Trophoblast cell (in vitro differentiated cells and primary cell): Measurements from ENCODE around the gene ZFAND3.

Experiments used
- DNase-seq, 2 donors: peaks; one replicate each; pipeline ENCODE4 v3.0.0-alpha.2; 2016
- H2AFZ ChIP-seq: 2 replicates; pipeline ENCODE4 v1.6.1; 2013; ENCODE audit warnings: low read length, moderate library complexity, mild to moderate bottlenecking; ENCODE audit not compliant: insufficient read depth, poor library complexity
- H2AK5ac ChIP-seq: 2 replicates; pipeline ENCODE4 v1.6.1; 2013; ENCODE audit warnings: mild to moderate bottlenecking, low read length
- H2BK120ac ChIP-seq: 2 replicates; pipeline ENCODE4 v1.6.1; 2013; ENCODE audit warnings: low read length, mild to moderate bottlenecking, moderate library complexity; ENCODE audit not compliant: insufficient read depth, poor library complexity
- H2BK12ac ChIP-seq: 2 replicates; pipeline ENCODE4 v1.6.1; 2013; ENCODE audit warnings: mild to moderate bottlenecking, low read length, moderate library complexity
- H2BK5ac ChIP-seq: 2 replicates; pipeline ENCODE4 v1.6.1; 2013; ENCODE audit warnings: low read length, low read depth, moderate library complexity, mild to moderate bottlenecking; ENCODE audit not compliant: poor library complexity
- H3K14ac ChIP-seq: 2 replicates; pipeline ENCODE4 v1.6.1; 2013; ENCODE audit warnings: mild to moderate bottlenecking, low read length
- H3K18ac ChIP-seq: 2 replicates; pipeline ENCODE4 v1.6.1; 2013; ENCODE audit warnings: mild to moderate bottlenecking, low read length
- H3K23ac ChIP-seq: 2 replicates; pipeline ENCODE4 v1.6.1; 2013; ENCODE audit warnings: low read length
- H3K27ac ChIP-seq: 2 replicates; pipeline ENCODE4 v1.5.1; 2013; ENCODE audit warnings: low read depth, mild to moderate bottlenecking, inconsistent platforms, low read length, moderate library complexity
- H3K27me3 ChIP-seq: 2 replicates; pipeline ENCODE4 v1.6.1; 2013; ENCODE audit warnings: inconsistent platforms, mild to moderate bottlenecking, low read length, moderate library complexity; ENCODE audit not compliant: insufficient read depth
- H3K36me3 ChIP-seq, 2 experiments: 1 replicate in 1 of 2; 2 replicates in 1 of 2; pipeline ENCODE4 v1.6.1; 2013; ENCODE audit warnings: low read length in 2 of 2, mild to moderate bottlenecking in 2 of 2, moderate library complexity in 1 of 2; ENCODE audit not compliant: insufficient read depth in 2 of 2, control insufficient read depth in 1 of 2
- H3K4ac ChIP-seq: 2 replicates; pipeline ENCODE4 v1.6.1; 2013; ENCODE audit warnings: low read depth, mild to moderate bottlenecking, low read length, moderate library complexity
- H3K4me1 ChIP-seq, 2 experiments: 1 replicate in 1 of 2; 2 replicates in 1 of 2; pipeline ENCODE4 v1.6.1; 2013; ENCODE audit warnings: low read length in 2 of 2, mild to moderate bottlenecking in 2 of 2, moderate library complexity in 1 of 2; ENCODE audit not compliant: insufficient read depth in 2 of 2, control insufficient read depth in 1 of 2
- H3K4me2 ChIP-seq: 2 replicates; pipeline ENCODE4 v1.6.1; 2013; ENCODE audit warnings: inconsistent platforms, mild to moderate bottlenecking, low read length, moderate library complexity
- H3K4me3 ChIP-seq: 2 replicates; pipeline ENCODE4 v1.5.1; 2013; ENCODE audit warnings: mild to moderate bottlenecking, low read depth, low read length, inconsistent platforms
- H3K79me1 ChIP-seq: one replicate; pipeline ENCODE4 v1.6.1; 2013; ENCODE audit warnings: low read length
- H3K79me2 ChIP-seq: 2 replicates; pipeline ENCODE4 v1.6.1; 2013; ENCODE audit warnings: low read length, mild to moderate bottlenecking; ENCODE audit not compliant: control insufficient read depth, insufficient read depth, poor library complexity
- H3K9ac ChIP-seq: 2 replicates; pipeline ENCODE4 v1.6.1; 2013; ENCODE audit warnings: mild to moderate bottlenecking, low read length
- H3K9me3 ChIP-seq: 2 replicates; pipeline ENCODE4 v1.6.1; 2013; ENCODE audit warnings: low read depth, mild to moderate bottlenecking, control low read depth, inconsistent platforms, low read length; ENCODE audit not compliant: insufficient read depth
- H4K12ac ChIP-seq: 2 replicates; pipeline ENCODE4 v1.6.1; 2013; ENCODE audit warnings: low read depth, mild to moderate bottlenecking, low read length, moderate library complexity
- H4K8ac ChIP-seq: 2 replicates; pipeline ENCODE4 v1.6.1; 2013; ENCODE audit warnings: low read depth, mild to moderate bottlenecking, low read length, moderate library complexity
- H4K91ac ChIP-seq: one replicate; pipeline ENCODE4 v1.6.1; 2013; ENCODE audit warnings: low read depth, mild to moderate bottlenecking, low read length, moderate library complexity
- WGBS: extraction: QIAGEN DNeasy Blood & Tissue Kit; methylation state at CpG from one replicate; pipeline ENCODE4 v1.1.7; 2013; ENCODE audit warnings: missing lambda C conversion rate; ENCODE audit not compliant: insufficient read length, insufficient coverage; ENCODE audit errors: extremely low coverage; 5-methylcytosine and 5-hydroxymethylcytosine counted together

ZFAND3 gene

DNA sequence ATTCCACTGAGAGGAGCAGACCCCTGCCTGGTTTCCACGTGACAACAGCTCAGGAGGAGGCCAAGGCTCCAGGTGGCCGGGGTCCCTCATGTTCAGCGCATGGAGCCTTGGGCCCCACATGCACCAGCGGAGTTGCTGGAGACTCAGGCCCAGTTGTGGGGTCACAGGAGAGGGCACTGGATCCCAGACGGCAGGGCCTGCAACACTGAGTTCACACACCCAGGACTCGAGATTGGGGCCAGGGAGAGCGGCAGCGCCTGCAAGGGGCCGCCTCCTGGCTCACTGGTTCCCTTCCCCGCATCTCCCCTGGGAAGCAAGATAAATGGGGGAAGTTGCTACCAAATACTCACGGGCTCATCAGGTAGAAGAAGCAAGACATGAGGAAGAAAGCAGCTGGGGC, 348.1 kb downstream of the ZFAND3 start:
- H3K27me3 ChIP-seq, result no peaks in the 10 kb centered on the region
- no peak overlapping the region for H4K8ac ChIP-seq
- no peaks in the 10 kb centered on the region for H3K4me1 ChIP-seq
- no peak overlapping the region for H2AK5ac ChIP-seq
- no peak overlapping the region for H2BK12ac ChIP-seq
- H2BK5ac ChIP-seq, result no peak overlapping the region
- no peak overlapping the region for H2BK120ac ChIP-seq
- no peak overlapping the region for H4K12ac ChIP-seq
- no CpG with 5 or more reads among the region's 11 CpGs for WGBS
- no peak for DNase-seq
- H3K27ac ChIP-seq, result no peak overlapping the region
- no peak overlapping the region for H3K9ac ChIP-seq
- peaks cover 3% of the 10 kb centered on the region for H3K9me3 ChIP-seq
- H3K4me2 ChIP-seq, result no peak overlapping the region
- H3K18ac ChIP-seq, result no peak overlapping the region
- no peak overlapping the region for H3K14ac ChIP-seq
- H4K91ac ChIP-seq, result no peak overlapping the region
- H3K36me3 ChIP-seq, result no peaks in the 10 kb centered on the region
- H2AFZ ChIP-seq, result no peak overlapping the region
- no peaks in the 10 kb centered on the region for H3K79me2 ChIP-seq
- no peak overlapping the region for H3K4me3 ChIP-seq
- no peak overlapping the region for H3K23ac ChIP-seq
- H3K4ac ChIP-seq, result no peak overlapping the region
- H3K79me1 ChIP-seq, result no peaks in the 10 kb centered on the region

DNA sequence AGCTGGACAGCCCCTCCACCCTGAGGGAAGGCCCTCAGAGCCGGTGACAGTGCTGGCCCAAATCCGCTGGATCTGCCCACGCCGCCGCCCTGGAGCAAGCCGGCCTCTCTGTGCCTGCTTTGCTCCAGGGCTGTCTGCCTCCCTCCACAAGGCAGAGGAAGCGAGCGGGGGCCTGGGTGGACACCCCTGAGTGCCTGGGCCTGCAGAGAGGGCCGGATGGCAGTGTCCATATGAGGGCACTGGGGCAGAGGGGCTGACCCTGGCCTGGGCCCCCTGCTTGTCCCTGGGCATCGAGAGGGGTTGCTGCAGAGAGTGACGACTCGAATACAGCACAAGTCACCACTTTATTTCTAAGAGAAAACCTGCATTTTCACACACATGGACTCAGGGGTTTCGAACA, 348.6 kb downstream of the ZFAND3 start:
- Histone ChIP-seq H3K9me3 (peaks cover under 1% of the 10 kb centered on the region), H3K36me3 (no peaks in the 10 kb centered on the region), H3K79me2 (no peaks in the 10 kb centered on the region), H2BK5ac (no peak overlapping the region), H3K4me3 (no peak overlapping the region), H3K18ac (no peak overlapping the region), H2AK5ac (no peak overlapping the region), H3K79me1 (no peaks in the 10 kb centered on the region), H3K4me2 (no peak overlapping the region), H3K27me3 (no peaks in the 10 kb centered on the region), H2AFZ (no peak overlapping the region), H4K91ac (no peak overlapping the region), H2BK120ac (no peak overlapping the region), H4K12ac (no peak overlapping the region), H3K23ac (no peak overlapping the region), H3K27ac (no peak overlapping the region), H4K8ac (no peak overlapping the region), H2BK12ac (no peak overlapping the region), H3K9ac (no peak overlapping the region), H3K4ac (no peak overlapping the region), H3K14ac (no peak overlapping the region), H3K4me1 (no peaks in the 10 kb centered on the region)
- no peak for DNase-seq
- WGBS, result no CpG with 5 or more reads among the region's 13 CpGs

DNA sequence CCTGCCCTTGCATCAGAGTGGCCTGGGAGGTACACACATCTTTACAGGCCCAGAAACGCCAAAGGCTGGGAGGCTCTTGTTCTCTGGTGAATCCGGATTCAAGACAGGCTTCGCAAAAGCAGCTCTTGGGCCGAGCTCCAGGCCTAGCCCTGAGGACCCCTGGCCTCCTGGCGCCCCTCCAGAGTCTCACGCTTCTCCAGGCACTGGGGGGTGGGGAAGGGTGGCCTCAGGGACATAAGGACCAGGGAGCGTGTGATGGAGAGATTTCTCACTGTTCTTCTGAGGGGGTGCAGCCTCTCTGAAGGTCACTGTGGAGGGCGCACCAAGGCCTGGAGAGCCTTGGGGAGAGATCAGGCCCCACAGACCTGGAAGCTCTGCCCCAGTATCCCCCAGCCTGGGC, 349.2 kb downstream of the ZFAND3 start:
- Histone ChIP-seq H3K4ac (no peak overlapping the region), H2AFZ (no peak overlapping the region), H2AK5ac (no peak overlapping the region), H3K18ac (no peak overlapping the region), H3K4me1 (no peaks in the 10 kb centered on the region), H3K4me2 (no peak overlapping the region), H3K14ac (no peak overlapping the region), H4K91ac (no peak overlapping the region), H3K79me2 (no peaks in the 10 kb centered on the region), H3K9ac (no peak overlapping the region), H3K9me3 (no peaks in the 10 kb centered on the region), H4K8ac (no peak overlapping the region), H3K27ac (no peak overlapping the region), H3K4me3 (no peak overlapping the region), H3K23ac (no peak overlapping the region), H3K36me3 (no peaks in the 10 kb centered on the region), H4K12ac (peak overlapping the region; percentile 19), H2BK12ac (no peak overlapping the region), H2BK5ac (no peak overlapping the region), H2BK120ac (no peak overlapping the region), H3K27me3 (no peaks in the 10 kb centered on the region), H3K79me1 (no peaks in the 10 kb centered on the region)
- DNase-seq, result no peak
- WGBS, result no CpG with 5 or more reads among the region's 8 CpGs

DNA sequence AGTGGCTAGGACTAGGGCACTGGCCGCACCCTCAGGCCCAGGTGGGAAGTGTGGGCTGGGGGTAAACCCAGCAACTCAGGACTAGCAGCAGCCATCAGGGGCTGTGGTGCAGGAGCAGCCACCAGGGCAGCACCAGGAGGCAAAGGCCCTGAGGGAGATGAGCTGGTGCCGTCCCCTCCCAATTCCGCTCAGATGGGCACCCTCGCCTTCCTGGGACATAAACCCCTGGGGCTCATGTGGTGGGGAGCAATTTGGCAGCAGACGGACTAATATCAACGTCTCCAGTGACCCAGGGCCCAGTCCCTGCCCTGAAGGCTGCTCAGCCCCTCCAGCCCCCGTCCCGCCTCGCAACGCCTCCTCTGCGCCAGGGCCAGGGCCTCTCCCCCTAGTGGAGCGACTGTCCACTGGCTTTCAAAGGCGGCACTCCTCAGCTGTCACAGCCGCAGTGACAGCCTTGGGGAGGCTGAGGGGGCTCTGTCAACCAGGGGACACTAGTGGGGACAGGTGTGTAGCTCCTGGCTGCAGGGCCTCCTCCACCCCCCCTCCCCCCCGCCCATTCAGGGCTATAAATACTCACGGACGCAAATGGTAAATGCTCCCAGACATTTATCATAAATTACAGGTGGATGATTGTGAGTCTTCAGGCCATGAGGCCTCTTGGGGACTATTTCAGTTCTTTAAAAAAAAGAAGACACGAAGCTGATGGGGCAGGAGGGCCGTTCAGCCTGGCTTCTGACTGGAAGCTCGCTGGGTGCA, 349.9 kb downstream of the ZFAND3 start:
- no peaks in the 10 kb centered on the region for H3K79me1 ChIP-seq
- no peak overlapping the region for H2BK12ac ChIP-seq
- H3K4me1 ChIP-seq, result no peaks in the 10 kb centered on the region
- H3K14ac ChIP-seq, result no peak overlapping the region
- no peak overlapping the region for H3K4ac ChIP-seq
- no peak overlapping the region for H3K27ac ChIP-seq
- H2BK120ac ChIP-seq, result no peak overlapping the region
- DNase-seq, result no peak
- H3K27me3 ChIP-seq, result no peaks in the 10 kb centered on the region
- H2AFZ ChIP-seq, result no peak overlapping the region
- no CpG with 5 or more reads among the region's 20 CpGs for WGBS
- H3K9me3 ChIP-seq, result no peaks in the 10 kb centered on the region
- H4K8ac ChIP-seq, result no peak overlapping the region
- H4K12ac ChIP-seq, result peak overlapping the region; percentile 19
- no peak overlapping the region for H3K4me3 ChIP-seq
- H3K4me2 ChIP-seq, result no peak overlapping the region
- H3K9ac ChIP-seq, result no peak overlapping the region
- no peaks in the 10 kb centered on the region for H3K36me3 ChIP-seq
- no peak overlapping the region for H2BK5ac ChIP-seq
- no peaks in the 10 kb centered on the region for H3K79me2 ChIP-seq
- H2AK5ac ChIP-seq, result no peak overlapping the region
- H4K91ac ChIP-seq, result no peak overlapping the region
- H3K18ac ChIP-seq, result no peak overlapping the region
- no peak overlapping the region for H3K23ac ChIP-seq
